ENCODE data around the gene C5orf63. TPM values are rescaled to one million over a fixed set of nuclear protein-coding genes. Genes with fewer than 3 reads are reported as not detected.

C5orf63 gene
- total and polyA plus RNA-seq, 4 donors: 2.1 to 6.4 (median 3.8) TPM

GRCh38 chr5:127013407-127013806 lies 59.9 kb downstream of the C5orf63 start:
- no peak for DNase-seq (ENCODE audit: low spot score)
- Histone ChIP-seq H3K4me1 (ENCODE audit: control insufficient read depth in 4 of 4, insufficient read depth in 4 of 4, low read length in 3 of 4) (no peaks in the 10 kb centered on the region), H3K9ac (ENCODE audit: low read depth in 1 of 2, low read length in 2 of 2) (no peak overlapping the region), H3K4me3 (ENCODE audit: low read depth in 1 of 3, low read length in 3 of 3) (no peak overlapping the region), H3K9me3 (ENCODE audit: control insufficient read depth in 4 of 4, low read length in 3 of 4) (no peaks in the 10 kb centered on the region), H3K36me3 (ENCODE audit: control insufficient read depth in 4 of 4, insufficient read depth in 3 of 4, low read depth in 1 of 4, low read length in 3 of 4) (no peaks in the 10 kb centered on the region), H3K27me3 (ENCODE audit: control insufficient read depth in 4 of 4, insufficient read depth in 4 of 4, low read length in 3 of 4) (no peaks in the 10 kb centered on the region), H3K27ac (ENCODE audit: low read depth in 1 of 2, low read length in 2 of 2) (no peak overlapping the region)
- TF ChIP-seq YY1 (IDR thresholded peaks at IDR 0.05): no peak
- no peak for TF ChIP-seq SP1 (IDR thresholded peaks at IDR 0.05)
- no peak for TF ChIP-seq REST (IDR thresholded peaks at IDR 0.05)
- TF ChIP-seq RXRA (IDR thresholded peaks at IDR 0.05): no peak
- no peak for TF ChIP-seq CTCF (IDR thresholded peaks at IDR 0.05; ENCODE audit: low read depth, low read length, missing input control)
- TF ChIP-seq ZBTB33 (IDR thresholded peaks at IDR 0.05): no peak
- no peak for TF ChIP-seq HNF4G (IDR thresholded peaks at IDR 0.05)
- TF ChIP-seq RAD21 (IDR thresholded peaks at IDR 0.05): no peak
- TF ChIP-seq FOXA1 (IDR thresholded peaks at IDR 0.05): no peak
- TF ChIP-seq EGR1 (IDR thresholded peaks at IDR 0.05; ENCODE audit: low read depth in 2 of 2): no peak
- no peak for TF ChIP-seq JUND (IDR thresholded peaks at IDR 0.05)
- no peak for TF ChIP-seq TAF1 (conservative IDR thresholded peaks at IDR 0.05)
- no peak for TF ChIP-seq NR2F2 (IDR thresholded peaks at IDR 0.05)
- no peak for TF ChIP-seq MAX (IDR thresholded peaks at IDR 0.05)
- TF ChIP-seq HNF4A (conservative IDR thresholded peaks at IDR 0.05): no peak
- no peak for TF ChIP-seq FOXA2 (IDR thresholded peaks at IDR 0.05)
- no peak for TF ChIP-seq GABPA (IDR thresholded peaks at IDR 0.05 in 1 of 2, conservative IDR thresholded peaks at IDR 0.05 in 1 of 2)
- no peak for TF ChIP-seq ATF3 (IDR thresholded peaks at IDR 0.05)
- 67% methylated on average over 2 of the region's 2 CpGs for WGBS

Data from liver (tissue), 9 donors.